GM12878 (cell line): Measurements from ENCODE around the gene EPN1. TPM values are rescaled to one million over a fixed set of nuclear protein-coding genes. Genes with fewer than 3 reads are reported as not detected.

ENCODE experiments used
- ATAC-seq: fragments of 200-7000 bp; cut with Tn5 transposase; 3 replicates; pipeline ENCODE4 v1.9.1; 2020; ENCODE audit warnings: mild to moderate bottlenecking, moderate library complexity
- BruUV-seq: library from RNA; stranded (reverse); fragments of 400-500 nt; replicated peaks from 2 replicates; lab custom pipeline; 2021; lab: Mats Ljungman, UMichigan
- CTCF ChIA-PET: fragments of 300-600 bp; sonication (Branson Sonifier 250); formaldehyde crosslinking; extraction: SDS; loops from one replicate; lab custom pipeline; 2021; ENCODE audit warnings: inconsistent platforms; lab: Yijun Ruan, JAX
- POLR2A ChIA-PET: fragments of 350-600 bp; formaldehyde crosslinking; extraction: SDS; loops from one replicate; lab custom pipeline; 2021; ENCODE audit warnings: inconsistent platforms; lab: Charles Lee
- RAD21 ChIA-PET: fragments of 300-600 bp; sonication (Branson Sonifier 250); formaldehyde crosslinking; loops from one replicate; lab custom pipeline; 2023; ENCODE audit warnings: antibody characterized with exemption; ENCODE audit not compliant: unreplicated experiment; lab: Charles Lee
- SMC1A ChIA-PET: fragments of 300-600 bp; sonication (Branson Sonifier 250); formaldehyde crosslinking; loops from one replicate; lab custom pipeline; 2023; ENCODE audit not compliant: unreplicated experiment, uncharacterized antibody; lab: Charles Lee
- DNase-seq: peaks from one replicate; pipeline ENCODE4 v3.0.0-alpha.2; 2011; ENCODE audit warnings: low read depth, low spot score
- FAIRE-seq: peaks from 3 replicates; lab custom pipeline; 2011; peaks lifted over from hg19 to GRCh38; lab: Jason Lieb, UNC
- H2AFZ ChIP-seq: 2 replicates; pipeline ENCODE4 v1.6.0; 2011; ENCODE audit warnings: low read depth, low read length, control low read depth; ENCODE audit not compliant: control insufficient read depth
- H3K27ac ChIP-seq: 2 replicates; pipeline ENCODE4 v1.5.1; 2011; ENCODE audit warnings: control low read depth; ENCODE audit not compliant: control insufficient read depth, insufficient read depth
- H3K27me3 ChIP-seq, 2 experiments: replicated peaks in 1 of 2; 2 replicates each; pipeline versions ENCODE4 v1.6.0 to v1.6.1; 2011; ENCODE audit warnings: low read length in 1 of 2; ENCODE audit not compliant: control insufficient read depth in 2 of 2, insufficient read depth in 2 of 2
- H3K36me3 ChIP-seq, 2 experiments: 2 replicates each; pipeline ENCODE4 v1.5.1; 2011; ENCODE audit warnings: low read length in 1 of 2; ENCODE audit not compliant: control insufficient read depth in 2 of 2, insufficient read depth in 2 of 2
- H3K4me1 ChIP-seq: 2 replicates; pipeline ENCODE4 v1.6.1; 2011; ENCODE audit warnings: mild to moderate bottlenecking, low read length, moderate library complexity, mixed read lengths; ENCODE audit not compliant: control insufficient read depth, insufficient read depth
- H3K4me2 ChIP-seq: 2 replicates; pipeline ENCODE4 v1.6.0; 2011; ENCODE audit warnings: control low read depth; ENCODE audit not compliant: control insufficient read depth, insufficient read depth
- H3K4me3 ChIP-seq: fragments of 200-600 bp; sonication (generic); 2 replicates; pipeline ENCODE4 v1.5.1; 2016
- H3K79me2 ChIP-seq: 2 replicates; pipeline ENCODE4 v1.6.0; 2011; ENCODE audit warnings: low read length; ENCODE audit not compliant: control insufficient read depth, insufficient read depth
- H3K9ac ChIP-seq: 2 replicates; pipeline ENCODE4 v1.8.0; 2011; ENCODE audit warnings: low read length, control low read depth, mixed read lengths; ENCODE audit not compliant: control insufficient read depth, insufficient read depth
- H3K9me3 ChIP-seq: replicated peaks from 3 replicates; pipeline ENCODE4 v1.5.1; 2011; ENCODE audit warnings: mild to moderate bottlenecking, low read length; ENCODE audit not compliant: control insufficient read depth, insufficient read depth
- H4K20me1 ChIP-seq: 2 replicates; pipeline ENCODE4 v1.6.0; 2011; ENCODE audit not compliant: control insufficient read depth, insufficient read depth
- ASH2L ChIP-seq: fragments of 300-600, 200-600 bp; sonication (generic); IDR thresholded peaks from 2 replicates; pipeline ENCODE4 v1.6.1; 2017; ENCODE audit warnings: low read depth, mild to moderate bottlenecking, borderline replicate concordance
- BACH1 ChIP-seq: fragments of 450-650 bp; IDR thresholded peaks from 2 replicates; pipeline ENCODE4 v1.6.1; 2017; ENCODE audit warnings: mild to moderate bottlenecking, borderline replicate concordance
- CHD2 ChIP-seq: IDR thresholded peaks from 2 replicates; pipeline ENCODE4 v1.6.1; 2011; ENCODE audit warnings: low read depth, low read length, improper control_type of control experiment, borderline replicate concordance
- EED ChIP-seq: sonication (generic); IDR thresholded peaks from 2 replicates; pipeline ENCODE4 v1.6.1; 2016; ENCODE audit warnings: antibody characterized with exemption, low read depth
- KAT2A ChIP-seq: conservative IDR thresholded peaks from 2 replicates; pipeline ENCODE4 v1.6.1; 2011; ENCODE audit warnings: low read depth, low read length; ENCODE audit not compliant: control insufficient read depth
- RB1 ChIP-seq: fragments of 450-650 bp; formaldehyde crosslinking; IDR thresholded peaks from 2 replicates; pipeline ENCODE4 v1.6.1; 2017; ENCODE audit warnings: mild to moderate bottlenecking, borderline replicate concordance
- RBBP5 ChIP-seq: fragments of 200-600 bp; sonication (generic); conservative IDR thresholded peaks from 2 replicates; pipeline ENCODE4 v1.6.1; 2016
- RUNX3 ChIP-seq: IDR thresholded peaks from 2 replicates; pipeline ENCODE4 v1.6.1; 2012; ENCODE audit warnings: low read length, inconsistent platforms
- SMAD1 ChIP-seq: fragments of 450-650 bp; IDR thresholded peaks from 2 replicates; pipeline ENCODE4 v1.6.1; 2018; ENCODE audit warnings: mild to moderate bottlenecking, low read depth; ENCODE audit not compliant: partially characterized antibody
- SMC3 ChIP-seq: IDR thresholded peaks from 2 replicates; pipeline ENCODE4 v1.6.1; 2011; ENCODE audit warnings: low read length, improper control_type of control experiment, borderline replicate concordance
- SP1 ChIP-seq: IDR thresholded peaks from one replicate; pipeline ENCODE4 v1.6.1; 2011; ENCODE audit warnings: low read depth, low read length
- WGBS: methylation state at CpG from one replicate; pipeline ENCODE4 v1.1.6; 2016; ENCODE audit warnings: low lambda C conversion rate; ENCODE audit not compliant: insufficient replicate concordance, insufficient coverage; ENCODE audit errors: missing lambda C conversion rate; 5-methylcytosine and 5-hydroxymethylcytosine counted together
- in situ Hi-C: fragments of 300-500 bp; cut with MboI; formaldehyde crosslinking; loops from 9 replicates; pipeline ENCODE4 v1.14.3; 2018; ENCODE audit warnings: mixed read lengths
- intact Hi-C: fragments of 100-400 bp; cut with micrococcal nuclease; formaldehyde crosslinking; loops from one replicate; pipeline ENCODE4 v1.14.2; 2022; ENCODE audit not compliant: unreplicated experiment
- polyA plus RNA-seq, 11 experiments: library from polyadenylated mRNA; depleted of rRNA in 4 of 11; unstranded in 6 of 11; stranded (reverse) in 5 of 11; fragments of >200 nt; fragmentation: Nextera tagmentation in 4 of 11; fragmentation: Illumina TruSeq in 1 of 11; extraction: Ambion mirVana in 4 of 11; extraction: Trizol in 1 of 11; gene quantifications; 1 replicate in 1 of 11; 2 replicates in 10 of 11; pipeline versions ENCODE4 v1.2.1 to v1.2.3, GENCODE V29; 2011 to 2016; ENCODE audit warnings: inconsistent platforms in 2 of 11, missing spikeins in 2 of 11, low read depth in 1 of 11
- total RNA-seq, 4 experiments: library from RNA; depleted of rRNA in 3 of 4; stranded (reverse); fragments of >200 nt in 3 of 4; fragmentation: Illumina TruSeq in 1 of 4; extraction: Trizol in 1 of 4; gene quantifications; 2 replicates each; pipeline versions ENCODE4 v1.2.1 to v1.2.3, GENCODE V29; 2013 to 2021
- TF ChIP-seq, protein P1 (sequence below): IDR thresholded peaks from 2 replicates; pipeline ENCODE4 v1.6.1; 2011; ENCODE audit warnings: low read depth, mild to moderate bottlenecking, low read length, moderate library complexity, borderline replicate concordance; ENCODE audit errors: extremely low read depth
- TF ChIP-seq, protein P2 (sequence below): fragments of 450-650 bp; formaldehyde crosslinking; IDR thresholded peaks from 2 replicates; pipeline ENCODE4 v1.4.0; 2020; ENCODE audit warnings: mild to moderate bottlenecking, moderate library complexity
- TF ChIP-seq, protein P3 (sequence below): fragments of 450-650 bp; IDR thresholded peaks from 2 replicates; pipeline ENCODE4 v1.6.1; 2017; ENCODE audit warnings: borderline replicate concordance
- TF ChIP-seq, protein P4 (sequence below): IDR thresholded peaks from 2 replicates; pipeline ENCODE4 v1.6.1; 2011; ENCODE audit warnings: mild to moderate bottlenecking, low read depth, low read length, moderate library complexity; ENCODE audit not compliant: insufficient replicate concordance
- TF ChIP-seq, protein P5 (sequence below): IDR thresholded peaks from 2 replicates; pipeline ENCODE4 v1.6.1; 2012; ENCODE audit warnings: low read depth, low read length, improper control_type of control experiment
- TF ChIP-seq, protein P6 (sequence below): fragments of 450-650 bp; IDR thresholded peaks from 2 replicates; pipeline ENCODE4 v1.6.1; 2017; ENCODE audit warnings: mild to moderate bottlenecking

The EPN1 gene
- total and polyA plus RNA-seq, 10 of the 15 experiments (the other 5 are each of a cell fraction or from before 2014, with no cell fraction given), result 0.11 to 88.5 (median 10.6) TPM

DNA sequence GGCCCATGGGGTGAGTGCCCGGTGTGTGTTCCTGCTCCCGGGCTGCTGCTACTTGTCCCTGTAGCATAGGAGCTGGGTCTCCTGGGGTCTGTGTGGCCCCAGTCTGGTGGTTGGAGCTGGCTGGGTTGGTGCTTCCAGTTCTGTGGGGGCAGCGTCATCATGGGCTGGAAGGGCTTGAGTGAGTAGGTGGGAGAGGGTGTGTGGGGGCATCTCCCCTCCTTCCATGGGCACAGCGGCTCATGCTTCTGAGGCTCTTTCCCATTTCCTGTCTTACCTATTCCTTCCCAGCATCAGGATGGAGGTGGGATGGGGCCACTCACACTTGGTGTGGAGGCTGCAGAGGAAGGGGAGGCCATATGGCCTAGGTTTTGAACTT is 8.0 kb upstream of the EPN1 start:
- Histone ChIP-seq H4K20me1 (peaks cover 21% of the 10 kb centered on the region), H3K4me1 (no peaks in the 10 kb centered on the region), H3K9ac (no peak overlapping the region), H3K9me3 (no peaks in the 10 kb centered on the region), H3K4me2 (no peak overlapping the region), H3K79me2 (peaks cover 20% of the 10 kb centered on the region), H3K36me3 (peaks cover 44 to 68% of the 10 kb centered on the region in 2 experiments), H3K27ac (no peak overlapping the region), H2AFZ (no peak overlapping the region), H3K4me3 (no peak overlapping the region), H3K27me3 (no peaks in the 10 kb centered on the region)
- intact Hi-C loops, result no loop called here
- ChIA-PET RAD21 (no interaction called here), SMC1A (no interaction called here), CTCF (no interaction called here), POLR2A (no interaction called here)
- ATAC-seq (no peak), DNase-seq (no peak), FAIRE-seq (no peak)
- BruUV-seq, result no TSS peak
- in situ Hi-C loops, result loop anchor here (25.0 kb wide), 1 partner anchor 1530 kb away; the partner anchor contains the start of gene CNOT3
- 94% methylated on average over 4 of the region's 4 CpGs for whole genome bisulfite sequencing
- TF ChIP-seq ASH2L (no peak), SMAD1 (no peak), KAT2A (no peak), RUNX3 (no peak), EED (no peak), RB1 (no peak), BACH1 (no peak), RBBP5 (no peak), SP1 (no peak), SMC3 (no peak), CHD2 (no peak)
- TF ChIP-seq, protein P1, sequence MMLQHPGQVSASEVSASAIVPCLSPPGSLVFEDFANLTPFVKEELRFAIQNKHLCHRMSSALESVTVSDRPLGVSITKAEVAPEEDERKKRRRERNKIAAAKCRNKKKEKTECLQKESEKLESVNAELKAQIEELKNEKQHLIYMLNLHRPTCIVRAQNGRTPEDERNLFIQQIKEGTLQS, result no peak
- TF ChIP-seq, protein P2, sequence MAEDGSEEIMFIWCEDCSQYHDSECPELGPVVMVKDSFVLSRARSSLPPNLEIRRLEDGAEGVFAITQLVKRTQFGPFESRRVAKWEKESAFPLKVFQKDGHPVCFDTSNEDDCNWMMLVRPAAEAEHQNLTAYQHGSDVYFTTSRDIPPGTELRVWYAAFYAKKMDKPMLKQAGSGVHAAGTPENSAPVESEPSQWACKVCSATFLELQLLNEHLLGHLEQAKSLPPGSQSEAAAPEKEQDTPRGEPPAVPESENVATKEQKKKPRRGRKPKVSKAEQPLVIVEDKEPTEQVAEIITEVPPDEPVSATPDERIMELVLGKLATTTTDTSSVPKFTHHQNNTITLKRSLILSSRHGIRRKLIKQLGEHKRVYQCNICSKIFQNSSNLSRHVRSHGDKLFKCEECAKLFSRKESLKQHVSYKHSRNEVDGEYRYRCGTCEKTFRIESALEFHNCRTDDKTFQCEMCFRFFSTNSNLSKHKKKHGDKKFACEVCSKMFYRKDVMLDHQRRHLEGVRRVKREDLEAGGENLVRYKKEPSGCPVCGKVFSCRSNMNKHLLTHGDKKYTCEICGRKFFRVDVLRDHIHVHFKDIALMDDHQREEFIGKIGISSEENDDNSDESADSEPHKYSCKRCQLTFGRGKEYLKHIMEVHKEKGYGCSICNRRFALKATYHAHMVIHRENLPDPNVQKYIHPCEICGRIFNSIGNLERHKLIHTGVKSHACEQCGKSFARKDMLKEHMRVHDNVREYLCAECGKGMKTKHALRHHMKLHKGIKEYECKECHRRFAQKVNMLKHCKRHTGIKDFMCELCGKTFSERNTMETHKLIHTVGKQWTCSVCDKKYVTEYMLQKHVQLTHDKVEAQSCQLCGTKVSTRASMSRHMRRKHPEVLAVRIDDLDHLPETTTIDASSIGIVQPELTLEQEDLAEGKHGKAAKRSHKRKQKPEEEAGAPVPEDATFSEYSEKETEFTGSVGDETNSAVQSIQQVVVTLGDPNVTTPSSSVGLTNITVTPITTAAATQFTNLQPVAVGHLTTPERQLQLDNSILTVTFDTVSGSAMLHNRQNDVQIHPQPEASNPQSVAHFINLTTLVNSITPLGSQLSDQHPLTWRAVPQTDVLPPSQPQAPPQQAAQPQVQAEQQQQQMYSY (CRISPR knock-in tag), result no peak
- TF ChIP-seq, protein P3, sequence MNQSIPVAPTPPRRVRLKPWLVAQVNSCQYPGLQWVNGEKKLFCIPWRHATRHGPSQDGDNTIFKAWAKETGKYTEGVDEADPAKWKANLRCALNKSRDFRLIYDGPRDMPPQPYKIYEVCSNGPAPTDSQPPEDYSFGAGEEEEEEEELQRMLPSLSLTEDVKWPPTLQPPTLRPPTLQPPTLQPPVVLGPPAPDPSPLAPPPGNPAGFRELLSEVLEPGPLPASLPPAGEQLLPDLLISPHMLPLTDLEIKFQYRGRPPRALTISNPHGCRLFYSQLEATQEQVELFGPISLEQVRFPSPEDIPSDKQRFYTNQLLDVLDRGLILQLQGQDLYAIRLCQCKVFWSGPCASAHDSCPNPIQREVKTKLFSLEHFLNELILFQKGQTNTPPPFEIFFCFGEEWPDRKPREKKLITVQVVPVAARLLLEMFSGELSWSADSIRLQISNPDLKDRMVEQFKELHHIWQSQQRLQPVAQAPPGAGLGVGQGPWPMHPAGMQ, result no peak
- TF ChIP-seq, protein P4, sequence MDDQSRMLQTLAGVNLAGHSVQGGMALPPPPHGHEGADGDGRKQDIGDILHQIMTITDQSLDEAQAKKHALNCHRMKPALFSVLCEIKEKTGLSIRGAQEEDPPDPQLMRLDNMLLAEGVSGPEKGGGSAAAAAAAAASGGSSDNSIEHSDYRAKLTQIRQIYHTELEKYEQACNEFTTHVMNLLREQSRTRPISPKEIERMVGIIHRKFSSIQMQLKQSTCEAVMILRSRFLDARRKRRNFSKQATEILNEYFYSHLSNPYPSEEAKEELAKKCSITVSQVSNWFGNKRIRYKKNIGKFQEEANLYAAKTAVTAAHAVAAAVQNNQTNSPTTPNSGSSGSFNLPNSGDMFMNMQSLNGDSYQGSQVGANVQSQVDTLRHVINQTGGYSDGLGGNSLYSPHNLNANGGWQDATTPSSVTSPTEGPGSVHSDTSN, result no peak
- TF ChIP-seq, protein P5, sequence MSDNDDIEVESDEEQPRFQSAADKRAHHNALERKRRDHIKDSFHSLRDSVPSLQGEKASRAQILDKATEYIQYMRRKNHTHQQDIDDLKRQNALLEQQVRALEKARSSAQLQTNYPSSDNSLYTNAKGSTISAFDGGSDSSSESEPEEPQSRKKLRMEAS, result no peak
- TF ChIP-seq, protein P6, sequence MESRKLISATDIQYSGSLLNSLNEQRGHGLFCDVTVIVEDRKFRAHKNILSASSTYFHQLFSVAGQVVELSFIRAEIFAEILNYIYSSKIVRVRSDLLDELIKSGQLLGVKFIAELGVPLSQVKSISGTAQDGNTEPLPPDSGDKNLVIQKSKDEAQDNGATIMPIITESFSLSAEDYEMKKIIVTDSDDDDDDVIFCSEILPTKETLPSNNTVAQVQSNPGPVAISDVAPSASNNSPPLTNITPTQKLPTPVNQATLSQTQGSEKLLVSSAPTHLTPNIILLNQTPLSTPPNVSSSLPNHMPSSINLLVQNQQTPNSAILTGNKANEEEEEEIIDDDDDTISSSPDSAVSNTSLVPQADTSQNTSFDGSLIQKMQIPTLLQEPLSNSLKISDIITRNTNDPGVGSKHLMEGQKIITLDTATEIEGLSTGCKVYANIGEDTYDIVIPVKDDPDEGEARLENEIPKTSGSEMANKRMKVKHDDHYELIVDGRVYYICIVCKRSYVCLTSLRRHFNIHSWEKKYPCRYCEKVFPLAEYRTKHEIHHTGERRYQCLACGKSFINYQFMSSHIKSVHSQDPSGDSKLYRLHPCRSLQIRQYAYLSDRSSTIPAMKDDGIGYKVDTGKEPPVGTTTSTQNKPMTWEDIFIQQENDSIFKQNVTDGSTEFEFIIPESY, result no peak
